Raji (cell line): ENCODE results near the gene VPS33B.

Experiments
- POLR2A ChIP-seq: IDR thresholded peaks from 2 replicates; pipeline ENCODE4 v1.6.1; 2011; ENCODE audit warnings: low read depth, low read length, control low read depth; ENCODE audit not compliant: insufficient read depth

VPS33B gene

GRCh38 chr15:90994059-90994416 is 28.4 kb downstream of the VPS33B start:
- no peak for TF ChIP-seq POLR2A

DNA sequence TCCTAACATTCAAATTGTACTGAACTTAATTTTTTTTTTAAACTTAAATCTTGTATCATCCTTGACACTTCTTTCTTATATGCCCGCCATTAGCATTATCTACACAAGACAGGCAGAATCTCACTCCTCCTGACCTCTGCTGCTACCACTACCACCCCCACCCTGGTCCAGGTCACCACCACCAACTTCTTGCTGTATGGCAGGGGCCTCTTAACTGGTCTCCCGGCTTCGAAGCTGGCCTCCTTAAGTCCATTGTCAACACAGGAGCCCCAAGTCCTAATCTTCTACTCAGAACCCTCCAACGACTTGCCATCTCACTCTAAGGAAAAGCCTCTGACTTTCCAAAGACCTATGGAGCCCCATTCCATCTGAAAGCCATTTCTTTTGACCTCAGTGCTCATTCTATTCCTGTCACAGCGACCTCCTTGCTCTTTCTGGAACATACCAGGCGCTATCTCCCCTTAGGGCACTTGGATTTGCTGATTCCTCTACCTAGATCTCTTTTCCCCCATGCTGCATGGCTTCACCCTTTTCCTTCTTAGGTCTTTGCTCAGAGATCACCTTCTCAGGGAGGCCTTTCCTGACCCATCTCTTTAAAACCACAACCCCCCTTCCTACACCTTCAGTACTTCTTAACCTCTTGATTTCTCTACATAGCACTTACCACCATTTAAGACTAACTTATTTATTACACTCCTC is 30.7 kb downstream of the VPS33B start:
- no peak for TF ChIP-seq POLR2A

- no peak for TF ChIP-seq POLR2A
Measured at GRCh38 chr15:90990446-90990845, 31.9 kb downstream of the VPS33B start.

GRCh38 chr15:90989040-90989768 is 33.2 kb downstream of the VPS33B start:
- TF ChIP-seq POLR2A = 0 out of 2 replicates have a peak, but pooled peaks have one; percentile 25

GRCh38 chr15:90988296-90988695 is 34.1 kb downstream of the VPS33B start:
- no peak for TF ChIP-seq POLR2A

- TF ChIP-seq POLR2A = no peak
Measured at GRCh38 chr15:90987561-90988141, 34.7 kb downstream of the VPS33B start.

DNA sequence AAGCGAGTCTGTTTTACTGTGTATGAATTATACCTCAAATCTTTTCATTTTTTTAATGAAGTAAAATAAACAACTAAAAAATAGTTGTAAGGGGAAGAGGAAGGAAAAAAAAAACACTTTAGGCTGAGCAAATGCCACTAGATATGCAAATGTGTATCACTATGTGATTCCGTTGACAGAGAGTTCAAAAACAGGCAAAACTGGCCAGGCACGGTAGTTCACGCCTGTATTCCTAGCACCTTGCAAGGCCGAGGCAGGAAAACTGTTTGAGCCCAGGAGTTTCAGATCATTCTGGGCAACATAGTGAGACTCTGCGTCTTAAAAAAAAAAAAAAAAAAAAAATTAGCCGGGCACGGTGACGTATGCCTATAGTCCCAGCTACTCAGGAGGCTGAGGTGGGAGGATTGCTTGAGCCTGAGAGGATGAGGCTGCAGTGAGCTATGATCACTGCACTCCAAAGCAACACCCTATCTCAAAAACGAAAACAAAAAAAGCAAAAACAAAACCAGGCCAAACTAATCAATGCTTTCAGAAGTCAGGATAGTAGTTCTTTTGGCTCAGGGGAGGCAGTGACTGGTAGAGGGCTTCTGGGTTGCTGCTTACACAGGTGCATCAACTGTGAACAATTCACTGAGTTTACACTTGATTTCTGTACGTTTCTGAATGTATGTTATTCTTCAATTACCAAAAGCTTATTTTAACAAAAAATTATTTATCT is 35.4 kb downstream of the VPS33B start:
- TF ChIP-seq POLR2A = 0 out of 2 replicates have a peak, but pooled peaks have one; percentile 11

GRCh38 chr15:90982135-90982534 is 40.3 kb downstream of the VPS33B start:
- no peak for TF ChIP-seq POLR2A

GRCh38 chr15:90981681-90982080 is 40.7 kb downstream of the VPS33B start:
- no peak for TF ChIP-seq POLR2A

- no peak for TF ChIP-seq POLR2A
Measured at GRCh38 chr15:90979582-90979981, 42.8 kb downstream of the VPS33B start.

DNA sequence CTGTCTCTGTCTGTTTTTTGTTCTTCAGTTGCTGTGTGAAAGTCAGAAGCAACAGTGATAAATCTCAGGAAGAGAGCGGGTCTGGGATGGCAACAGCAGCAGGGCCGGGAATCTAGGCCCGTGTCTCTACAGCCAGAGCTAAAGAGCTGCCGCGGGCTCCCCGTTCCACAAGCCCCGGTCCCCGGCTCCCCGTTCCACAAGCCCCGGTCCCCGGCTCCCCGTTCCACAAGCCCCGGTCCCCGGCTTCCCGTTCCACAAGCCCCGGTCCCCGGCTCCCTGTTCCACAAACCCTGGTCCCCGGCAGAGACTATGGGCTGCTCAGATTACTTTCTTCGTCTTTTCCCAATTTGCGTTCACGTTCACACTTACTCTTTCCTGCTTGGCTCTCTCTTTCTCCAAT is 48.2 kb downstream of the VPS33B start:
- TF ChIP-seq POLR2A = no peak

DNA sequence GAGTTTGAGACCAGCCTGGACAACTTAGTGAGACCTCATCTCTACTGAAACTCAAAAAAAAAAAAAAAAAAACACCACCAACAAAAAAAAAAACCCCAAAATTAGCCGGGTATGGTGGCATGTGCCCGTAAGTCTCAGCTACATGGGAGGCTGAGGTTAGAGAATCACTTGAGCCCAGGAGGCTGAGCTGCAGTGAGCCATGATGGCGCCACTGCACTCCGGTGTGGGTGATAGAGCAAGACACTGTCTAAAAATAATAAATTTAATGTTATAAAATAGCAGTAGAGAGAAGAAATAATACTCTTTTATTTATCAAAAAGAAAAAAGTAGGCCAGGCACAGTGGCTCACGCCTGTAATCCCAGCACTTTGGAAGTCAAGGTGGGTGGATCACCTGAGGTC is 50.3 kb downstream of the VPS33B start:
- TF ChIP-seq POLR2A = no peak

DNA sequence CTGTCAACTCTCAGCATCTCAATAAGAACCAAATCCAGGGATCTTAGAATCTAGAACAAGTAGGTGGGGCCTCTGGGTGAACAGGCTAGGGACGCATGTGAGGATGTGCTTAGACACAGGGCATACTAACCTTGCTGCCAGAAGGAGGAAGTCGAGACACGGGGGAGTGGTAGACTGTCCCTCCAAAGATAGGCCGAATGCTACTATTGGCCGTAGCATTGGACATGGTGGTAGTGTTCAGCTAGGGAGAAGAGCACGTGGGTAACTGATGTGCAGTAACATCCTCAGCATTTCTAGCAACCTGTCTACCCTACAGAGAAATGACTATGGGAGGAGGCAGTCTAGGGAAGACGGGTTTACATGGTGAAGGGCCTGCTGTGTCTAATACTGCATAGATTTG is 52.1 kb downstream of the VPS33B start:
- TF ChIP-seq POLR2A = no peak

DNA sequence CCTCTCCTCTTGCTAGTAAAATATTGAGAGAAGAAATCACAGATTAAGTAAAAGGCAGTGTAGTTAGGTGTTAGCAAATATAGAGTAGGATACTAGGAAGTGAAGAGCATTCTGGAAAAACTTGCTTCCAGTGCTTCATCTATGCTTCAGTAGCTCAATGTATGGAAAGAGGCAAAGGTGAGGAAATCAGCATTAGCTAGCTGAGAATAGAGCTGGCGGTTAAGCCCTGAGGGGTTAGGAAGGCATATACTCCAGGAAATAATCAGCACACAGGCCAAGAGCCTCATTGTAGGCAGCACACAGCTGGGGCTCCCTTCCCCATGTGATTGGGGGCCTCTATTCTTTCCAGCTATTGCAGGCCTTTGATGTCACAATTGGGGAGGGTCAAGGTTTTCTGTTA is 54.0 kb downstream of the VPS33B start:
- no peak for TF ChIP-seq POLR2A

DNA sequence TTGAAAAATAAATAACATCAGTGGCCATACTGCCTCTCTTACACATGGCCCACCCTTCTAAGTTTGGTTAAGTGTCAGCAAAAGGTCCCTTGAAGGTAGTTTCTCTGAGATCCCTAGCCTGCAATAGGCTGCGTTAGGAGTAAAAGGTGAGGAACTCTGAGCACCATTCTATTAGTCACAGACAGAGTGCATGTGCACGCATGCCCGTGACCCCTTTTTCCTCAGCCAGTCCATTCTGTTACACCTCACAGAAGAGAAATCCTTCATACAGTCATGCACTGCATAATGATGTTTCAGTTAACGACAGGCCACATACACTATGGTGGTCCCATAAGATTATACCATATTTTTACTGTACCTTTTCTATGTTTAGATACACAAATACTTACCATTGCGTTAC is 55.2 kb downstream of the VPS33B start:
- TF ChIP-seq POLR2A = no peak

DNA sequence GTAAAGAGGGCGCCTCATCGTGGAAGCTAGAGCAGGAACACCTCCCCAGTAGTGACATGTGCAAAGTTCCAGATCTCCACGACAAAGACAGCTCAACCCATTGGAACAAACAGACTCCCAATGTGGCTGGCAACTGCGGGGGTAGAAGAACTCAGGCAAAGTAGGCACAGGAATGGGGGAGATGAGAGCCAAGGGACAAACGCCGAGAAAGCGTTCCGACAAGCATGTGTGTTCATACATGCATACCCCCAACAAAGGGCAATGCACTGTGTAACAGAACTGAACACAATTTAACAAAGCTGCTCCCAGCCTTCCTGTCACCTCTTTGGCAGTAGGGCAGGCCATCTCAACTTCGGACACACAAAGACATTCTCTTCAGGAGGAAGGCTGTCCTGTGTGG is 56.1 kb downstream of the VPS33B start:
- no peak for TF ChIP-seq POLR2A
